Thymus (tissue), 14 donors: ENCODE results near the gene UTS2. TPM values are rescaled to one million over a fixed set of nuclear protein-coding genes. Genes with fewer than 3 reads are reported as not detected.

Experiments used
- DNase-seq, 9 donors: peaks; one replicate each; pipeline ENCODE4 v3.0.0-alpha.2; 2013; ENCODE audit warnings: low spot score in 9 of 9, low read depth in 6 of 9, missing footprints in 1 of 9
- H3K27ac ChIP-seq, 2 donors: one replicate each; pipeline ENCODE4 v1.5.1; 2013; ENCODE audit warnings: control low read depth in 1 of 2, low read depth in 1 of 2, low read length in 1 of 2, mild to moderate bottlenecking in 1 of 2, moderate library complexity in 1 of 2
- H3K27me3 ChIP-seq, 2 donors: one replicate each; pipeline ENCODE4 v1.5.1; 2013; ENCODE audit warnings: low read length in 1 of 2; ENCODE audit not compliant: control insufficient read depth in 2 of 2, insufficient read depth in 1 of 2
- H3K36me3 ChIP-seq, 2 donors: one replicate each; pipeline ENCODE4 v1.5.1; 2013; ENCODE audit warnings: low read length in 1 of 2, mild to moderate bottlenecking in 1 of 2, moderate library complexity in 1 of 2; ENCODE audit not compliant: control insufficient read depth in 2 of 2, insufficient read depth in 2 of 2
- H3K4me1 ChIP-seq, 2 donors: one replicate each; pipeline ENCODE4 v1.5.1; 2013; ENCODE audit warnings: low read length in 2 of 2; ENCODE audit not compliant: control insufficient read depth in 2 of 2, insufficient read depth in 2 of 2
- H3K4me3 ChIP-seq, 2 donors: one replicate each; pipeline ENCODE4 v1.5.1; 2013; ENCODE audit warnings: low read length in 2 of 2, control low read depth in 1 of 2, mild to moderate bottlenecking in 1 of 2
- H3K9me3 ChIP-seq, 2 donors: one replicate each; pipeline ENCODE4 v1.5.1; 2013; ENCODE audit warnings: low read length in 1 of 2, mild to moderate bottlenecking in 1 of 2; ENCODE audit not compliant: control insufficient read depth in 2 of 2, insufficient read depth in 1 of 2
- whole genome bisulfite sequencing: extraction: QIAGEN DNeasy Blood & Tissue Kit; methylation state at CpG from one replicate; pipeline ENCODE4 v1.1.7; 2013; 5-methylcytosine and 5-hydroxymethylcytosine counted together
- long read RNA-seq, 10 donors: transcript quantifications; one replicate each; lab custom pipeline, GENCODE V29; 2026
- polyA plus RNA-seq: library from polyadenylated mRNA; stranded (reverse); fragments of 200-250 nt; gene quantifications from one replicate; pipeline ENCODE4 v1.2.3, GENCODE V29; 2013
- total RNA-seq: library from RNA; stranded (reverse); fragments of 120-200 nt; gene quantifications from one replicate; pipeline ENCODE4 v1.2.4, GENCODE V29; 2013
- donor health status: healthy.

The UTS2 gene
- 1.1 TPM for total RNA-seq
- polyA plus RNA-seq: 6.6 TPM
- long read RNA-seq, donor 1: 0 reads
- long read RNA-seq, donor 2, partial matches to known transcripts: 0 of 1 reads
- long read RNA-seq, donor 2, other reads (novel, unspliced or antisense): 0 of 1 reads
- long read RNA-seq, donor 3, partial matches to known transcripts: 0 of 3 reads
- long read RNA-seq, donor 3, other reads (novel, unspliced or antisense): 0 of 3 reads
- long read RNA-seq, donor 4: 0 reads
- long read RNA-seq, donor 5, partial matches to known transcripts: 0 of 1 reads
- long read RNA-seq, donor 5, other reads (novel, unspliced or antisense): 0 of 1 reads
- long read RNA-seq, donor 6: 0 reads
- long read RNA-seq, donor 7, partial matches to known transcripts: 0 of 2 reads
- long read RNA-seq, donor 7, other reads (novel, unspliced or antisense): 0 of 2 reads
- long read RNA-seq, donor 8, partial matches to known transcripts: 0 of 1 reads
- long read RNA-seq, donor 8, other reads (novel, unspliced or antisense): 0 of 1 reads
- long read RNA-seq, donor 9, partial matches to known transcripts: 0 of 4 reads
- long read RNA-seq, donor 9, other reads (novel, unspliced or antisense): 0 of 4 reads
- long read RNA-seq, donor 10: 0 reads

- no peaks in the 10 kb centered on the region for H3K4me1 ChIP-seq
- H3K9me3 ChIP-seq: no peaks in the 10 kb centered on the region
- no peaks in the 10 kb centered on the region for H3K36me3 ChIP-seq
- H3K4me3 ChIP-seq: no peak within 1 kb of the TSS
- peaks cover 0 to 4% of the 10 kb centered on the region in 2 donors for H3K27me3 ChIP-seq
- 89% methylated on average over 10 of the region's 10 CpGs for WGBS
- no peak for DNase-seq
- no peak within 1 kb of the TSS for H3K27ac ChIP-seq
Measured at GRCh38 chr1:7852804-7853683, at the start of gene UTS2. Gene UTS2 (minus strand): TSS chr1:7853065. CDS start chr1:7853003, 62 bp downstream.

- 54% methylated on average over 4 of the region's 4 CpGs for WGBS
Measured at GRCh38 chr1:7899741-7900140, 46.9 kb upstream of the UTS2 start.

GRCh38 chr1:7898962-7899361 lies 46.1 kb upstream of the UTS2 start:
- H3K4me3 ChIP-seq: no peak overlapping the region
- peaks cover 0 to 4% of the 10 kb centered on the region in 2 donors for H3K27me3 ChIP-seq
- H3K4me1 ChIP-seq: peaks cover 0 to 3% of the 10 kb centered on the region in 2 donors
- H3K36me3 ChIP-seq: no peaks in the 10 kb centered on the region
- H3K27ac ChIP-seq: no peak overlapping the region
- DNase-seq: no peak
- no peaks in the 10 kb centered on the region for H3K9me3 ChIP-seq
- WGBS: 95% methylated on average over 5 of the region's 5 CpGs

More at GRCh38 chr1:7899741-7900140, 46.9 kb upstream of the UTS2 start:
- H3K9me3 ChIP-seq: no peaks in the 10 kb centered on the region
- peak in 1 of 9 donors; percentile 9 for DNase-seq
- peaks cover 0 to 3% of the 10 kb centered on the region in 2 donors for H3K4me1 ChIP-seq
- no peak overlapping the region for H3K4me3 ChIP-seq
- peaks cover 0 to 4% of the 10 kb centered on the region in 2 donors for H3K27me3 ChIP-seq
- no peaks in the 10 kb centered on the region for H3K36me3 ChIP-seq
- no peak overlapping the region for H3K27ac ChIP-seq

- no peaks in the 10 kb centered on the region for H3K9me3 ChIP-seq
- DNase-seq: no peak
- H3K36me3 ChIP-seq: no peaks in the 10 kb centered on the region
- H3K4me3 ChIP-seq: no peak overlapping the region
- no peak overlapping the region for H3K27ac ChIP-seq
- WGBS: 93% methylated on average over 1 of the region's 1 CpG
- H3K27me3 ChIP-seq: no peaks in the 10 kb centered on the region
- H3K4me1 ChIP-seq: no peaks in the 10 kb centered on the region
Measured at GRCh38 chr1:7896994-7897393, 44.1 kb upstream of the UTS2 start.

- Histone ChIP-seq H3K9me3 (no peaks in the 10 kb centered on the region), H3K27ac (no peak overlapping the region), H3K4me3 (no peak overlapping the region), H3K27me3 (no peaks in the 10 kb centered on the region), H3K4me1 (no peaks in the 10 kb centered on the region), H3K36me3 (no peaks in the 10 kb centered on the region)
- WGBS: 91% methylated on average over 13 of the region's 13 CpGs
- DNase-seq: no peak
Measured at GRCh38 chr1:7893529-7894180, 40.8 kb upstream of the UTS2 start.

- 56% methylated on average over 9 of the region's 9 CpGs for WGBS
- Histone ChIP-seq H3K4me1 (no peaks in the 10 kb centered on the region), H3K36me3 (no peaks in the 10 kb centered on the region), H3K4me3 (no peak overlapping the region), H3K27me3 (no peaks in the 10 kb centered on the region), H3K9me3 (no peaks in the 10 kb centered on the region), H3K27ac (no peak overlapping the region)
- no peak for DNase-seq
Measured at GRCh38 chr1:7891804-7892203, 38.9 kb upstream of the UTS2 start.

- H3K27me3 ChIP-seq: peaks cover 0 to 3% of the 10 kb centered on the region in 2 donors
- H3K27ac ChIP-seq: no peak overlapping the region
- 99% methylated on average over 2 of the region's 2 CpGs for WGBS
- no peaks in the 10 kb centered on the region for H3K9me3 ChIP-seq
- no peaks in the 10 kb centered on the region for H3K36me3 ChIP-seq
- no peak for DNase-seq
- no peak overlapping the region for H3K4me3 ChIP-seq
- no peaks in the 10 kb centered on the region for H3K4me1 ChIP-seq
Measured at GRCh38 chr1:7890853-7891252, 38.0 kb upstream of the UTS2 start.

- H3K27me3 ChIP-seq: peaks cover 0 to 8% of the 10 kb centered on the region in 2 donors
- no peaks in the 10 kb centered on the region for H3K4me1 ChIP-seq
- no peak overlapping the region for H3K27ac ChIP-seq
- no peak for DNase-seq
- no peaks in the 10 kb centered on the region for H3K36me3 ChIP-seq
- H3K9me3 ChIP-seq: no peaks in the 10 kb centered on the region
- H3K4me3 ChIP-seq: no peak overlapping the region
- WGBS: 92% methylated on average over 9 of the region's 9 CpGs
Measured at GRCh38 chr1:7888248-7889081, 35.6 kb upstream of the UTS2 start.
